DND-41 (cell line): ENCODE measurements around the gene DYRK1A.

Experiments
- ATAC-seq: fragments of 200-7000 bp; cut with Tn5 transposase; 3 replicates; pipeline ENCODE4 v1.9.1; 2021; ENCODE audit warnings: low read depth; ENCODE audit not compliant: insufficient read depth
- DNase-seq: peaks from one replicate; pipeline ENCODE4 v3.0.0-alpha.2; 2020
- H2AFZ ChIP-seq: 2 replicates; pipeline ENCODE4 v1.6.0; 2012; ENCODE audit warnings: low read depth, low read length
- H3K27ac ChIP-seq: 2 replicates; pipeline ENCODE4 v1.5.1; 2012; ENCODE audit warnings: low read length, inconsistent platforms
- H3K27me3 ChIP-seq: fragments of 200-600 bp; sonication (generic); 2 replicates; pipeline ENCODE4 v1.6.0; 2012; ENCODE audit warnings: low read length, mild to moderate bottlenecking, inconsistent platforms; ENCODE audit not compliant: insufficient read depth, poor library complexity
- H3K36me3 ChIP-seq: 2 replicates; pipeline ENCODE4 v1.5.1; 2012; ENCODE audit warnings: low read length, inconsistent platforms; ENCODE audit not compliant: insufficient read depth
- H3K4me1 ChIP-seq: 2 replicates; pipeline ENCODE4 v1.5.1; 2012; ENCODE audit warnings: mild to moderate bottlenecking, low read length; ENCODE audit not compliant: insufficient read depth
- H3K4me2 ChIP-seq: 2 replicates; pipeline ENCODE4 v1.6.0; 2012; ENCODE audit warnings: mild to moderate bottlenecking, moderate library complexity, low read length, inconsistent platforms; ENCODE audit not compliant: insufficient read depth
- H3K4me3 ChIP-seq, 2 experiments: fragments of 200-600 bp in 1 of 2; shearing (Covaris generic) in 1 of 2; 2 replicates each; pipeline ENCODE4 v1.5.1; 2012 to 2016; ENCODE audit warnings: inconsistent platforms in 2 of 2, low read length in 2 of 2, mild to moderate bottlenecking in 2 of 2, low read depth in 1 of 2, moderate library complexity in 1 of 2
- H3K79me2 ChIP-seq: 2 replicates; pipeline ENCODE4 v1.6.0; 2012; ENCODE audit warnings: low read length, inconsistent platforms; ENCODE audit not compliant: insufficient read depth
- H3K9ac ChIP-seq: 2 replicates; pipeline ENCODE4 v1.6.0; 2012; ENCODE audit warnings: low read depth, mild to moderate bottlenecking, inconsistent platforms, low read length, moderate library complexity
- H3K9me3 ChIP-seq: 2 replicates; pipeline ENCODE4 v1.5.1; 2012; ENCODE audit warnings: low read length, moderate library complexity, mild to moderate bottlenecking, inconsistent platforms; ENCODE audit not compliant: insufficient read depth, severe bottlenecking
- H4K20me1 ChIP-seq: 2 replicates; pipeline ENCODE4 v1.6.0; 2012; ENCODE audit warnings: low read length; ENCODE audit not compliant: insufficient read depth
- CTCF ChIP-seq: IDR thresholded peaks from 2 replicates; pipeline ENCODE4 v1.5.1; 2012; ENCODE audit warnings: borderline replicate concordance, low read length, moderate library complexity, mild to moderate bottlenecking; ENCODE audit not compliant: poor library complexity, severe bottlenecking; ENCODE audit errors: extremely low read depth
- EZH2 ChIP-seq: IDR thresholded peaks from 3 replicates; pipeline ENCODE4 v1.6.1; 2012; ENCODE audit warnings: borderline replicate concordance, low read depth, mild to moderate bottlenecking, moderate library complexity, low read length, inconsistent platforms; ENCODE audit not compliant: severe bottlenecking

Gene DYRK1A

GRCh38 chr21:37395961-37396360 is 29.4 kb downstream of the DYRK1A start:
- peaks cover 4% of the 10 kb centered on the region; the same call in 1 of the 2 replicates for H3K4me1 ChIP-seq
- no peak overlapping the region for H3K4me3 ChIP-seq
- H3K79me2 ChIP-seq = peaks cover 99% of the 10 kb centered on the region
- TF ChIP-seq CTCF = no peak
- no peak for TF ChIP-seq EZH2
- no peak overlapping the region for H3K27ac ChIP-seq
- peaks cover 21% of the 10 kb centered on the region for H3K36me3 ChIP-seq
- H3K4me2 ChIP-seq = no peak overlapping the region
- H2AFZ ChIP-seq = no peak overlapping the region
- H3K9me3 ChIP-seq = no peaks in the 10 kb centered on the region
- ATAC-seq (no peak), DNase-seq (no peak)
- H3K27me3 ChIP-seq = no peaks in the 10 kb centered on the region
- H3K9ac ChIP-seq = no peak overlapping the region
- H4K20me1 ChIP-seq = peaks cover 85% of the 10 kb centered on the region

- Histone ChIP-seq H3K27me3 (no peaks in the 10 kb centered on the region), H3K4me2 (no peak overlapping the region), H3K27ac (no peak overlapping the region), H4K20me1 (peaks cover 79% of the 10 kb centered on the region), H3K4me1 (peaks cover 4% of the 10 kb centered on the region; the same call in 1 of the 2 replicates), H3K9me3 (peaks cover 4% of the 10 kb centered on the region), H2AFZ (no peak overlapping the region), H3K9ac (no peak overlapping the region), H3K79me2 (peaks cover 99% of the 10 kb centered on the region), H3K4me3 (no peak overlapping the region), H3K36me3 (peaks cover 14% of the 10 kb centered on the region)
- TF ChIP-seq EZH2 (no peak), CTCF (no peak)
- ATAC-seq = no peak
- no peak for DNase-seq
These were observed 30.3 kb downstream of the DYRK1A start for GRCh38 chr21:37396855-37397254.

GRCh38 chr21:37398697-37399096 is 32.1 kb downstream of the DYRK1A start:
- Histone ChIP-seq H3K36me3 (peaks cover 10% of the 10 kb centered on the region; the same call in 1 of the 2 replicates), H3K4me2 (no peak overlapping the region), H3K4me3 (no peak overlapping the region)

More at GRCh38 chr21:37398697-37399096, 32.1 kb downstream of the DYRK1A start:
- no peak for ATAC-seq
- no peak for DNase-seq
- Histone ChIP-seq H3K27me3 (no peaks in the 10 kb centered on the region), H3K27ac (no peak overlapping the region), H4K20me1 (peaks cover 77% of the 10 kb centered on the region), H3K9me3 (peaks cover 4% of the 10 kb centered on the region), H2AFZ (no peak overlapping the region), H3K9ac (no peak overlapping the region), H3K4me1 (peaks cover 4% of the 10 kb centered on the region; the same call in 1 of the 2 replicates), H3K79me2 (peaks cover 99% of the 10 kb centered on the region)
- TF ChIP-seq CTCF (no peak), EZH2 (no peak)
